ENCODE measurements around the gene NDUFB3.

DNA sequence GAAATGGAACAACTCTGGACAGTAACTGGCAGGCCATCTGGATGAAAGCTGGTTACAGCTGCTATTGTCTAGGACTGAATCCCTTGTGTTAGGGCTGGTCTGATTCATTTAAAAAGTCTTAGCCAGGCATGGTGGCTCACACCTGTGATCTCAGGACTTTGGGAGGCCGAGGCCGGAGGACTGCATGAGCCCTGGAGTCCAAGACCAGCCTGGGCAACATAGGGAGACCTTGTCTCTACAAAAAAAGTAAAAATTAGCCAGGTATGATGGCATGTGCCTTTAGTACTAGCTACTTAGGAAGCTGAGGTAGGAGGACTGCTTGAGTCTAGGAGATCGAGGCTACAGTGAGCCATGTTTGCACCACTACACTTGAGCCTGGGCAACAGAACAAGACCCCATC lies 28.7 kb downstream of the NDUFB3 start:
- TF ChIP-seq, protein P1, sequence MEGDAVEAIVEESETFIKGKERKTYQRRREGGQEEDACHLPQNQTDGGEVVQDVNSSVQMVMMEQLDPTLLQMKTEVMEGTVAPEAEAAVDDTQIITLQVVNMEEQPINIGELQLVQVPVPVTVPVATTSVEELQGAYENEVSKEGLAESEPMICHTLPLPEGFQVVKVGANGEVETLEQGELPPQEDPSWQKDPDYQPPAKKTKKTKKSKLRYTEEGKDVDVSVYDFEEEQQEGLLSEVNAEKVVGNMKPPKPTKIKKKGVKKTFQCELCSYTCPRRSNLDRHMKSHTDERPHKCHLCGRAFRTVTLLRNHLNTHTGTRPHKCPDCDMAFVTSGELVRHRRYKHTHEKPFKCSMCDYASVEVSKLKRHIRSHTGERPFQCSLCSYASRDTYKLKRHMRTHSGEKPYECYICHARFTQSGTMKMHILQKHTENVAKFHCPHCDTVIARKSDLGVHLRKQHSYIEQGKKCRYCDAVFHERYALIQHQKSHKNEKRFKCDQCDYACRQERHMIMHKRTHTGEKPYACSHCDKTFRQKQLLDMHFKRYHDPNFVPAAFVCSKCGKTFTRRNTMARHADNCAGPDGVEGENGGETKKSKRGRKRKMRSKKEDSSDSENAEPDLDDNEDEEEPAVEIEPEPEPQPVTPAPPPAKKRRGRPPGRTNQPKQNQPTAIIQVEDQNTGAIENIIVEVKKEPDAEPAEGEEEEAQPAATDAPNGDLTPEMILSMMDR (IDR thresholded peaks at IDR 0.05), result no peak
- no peak for TF ChIP-seq EZH2 (IDR thresholded peaks at IDR 0.05; ENCODE audit: borderline replicate concordance, insufficient read depth, low read depth, low read length, poor library complexity, severe bottlenecking)
